AG10803 (cell line): Measurements from ENCODE around the gene KLC4.

Experiments
- DNase-seq: peaks from one replicate; pipeline ENCODE4 v3.0.0; 2010; ENCODE audit warnings: low read depth
- H3K4me3 ChIP-seq: 2 replicates; pipeline ENCODE4 v1.5.1; 2011; ENCODE audit warnings: mild to moderate bottlenecking, low read length, control low read depth
- TF ChIP-seq, protein P1 (sequence below): conservative IDR thresholded peaks from 2 replicates; pipeline ENCODE4 v1.5.1; 2011; ENCODE audit warnings: mild to moderate bottlenecking, low read length, control low read depth, inconsistent platforms

The KLC4 gene

DNA sequence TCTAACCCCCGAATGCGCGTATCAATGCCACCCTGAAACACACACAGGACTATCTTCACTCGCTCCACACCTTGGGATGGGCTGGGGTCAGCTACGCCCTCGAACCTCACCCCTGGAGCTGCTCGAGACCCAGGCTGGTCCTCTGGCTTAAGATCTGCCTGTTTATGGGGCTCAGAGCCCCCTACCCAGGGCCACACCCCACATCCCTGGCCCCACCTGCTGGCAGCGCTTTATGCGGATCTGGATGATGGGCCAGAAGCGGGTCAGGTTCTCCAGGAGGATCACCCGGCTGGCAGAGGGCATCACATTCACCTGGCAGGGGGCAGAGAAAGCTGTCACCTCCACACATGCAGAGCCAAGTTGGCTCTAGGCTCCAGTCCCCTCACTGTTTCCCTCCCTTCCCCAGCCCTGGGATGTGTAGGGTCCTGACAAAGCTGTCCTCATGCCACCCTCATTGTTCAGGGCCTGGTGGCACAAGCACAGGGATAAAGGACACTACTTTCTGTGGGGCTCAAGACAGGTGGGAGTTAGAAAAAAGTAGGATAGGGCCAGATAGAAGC, 14.0 kb upstream of the KLC4 start:
- no peak for DNase-seq
- H3K4me3 ChIP-seq = no peak overlapping the region
- TF ChIP-seq, protein P1, sequence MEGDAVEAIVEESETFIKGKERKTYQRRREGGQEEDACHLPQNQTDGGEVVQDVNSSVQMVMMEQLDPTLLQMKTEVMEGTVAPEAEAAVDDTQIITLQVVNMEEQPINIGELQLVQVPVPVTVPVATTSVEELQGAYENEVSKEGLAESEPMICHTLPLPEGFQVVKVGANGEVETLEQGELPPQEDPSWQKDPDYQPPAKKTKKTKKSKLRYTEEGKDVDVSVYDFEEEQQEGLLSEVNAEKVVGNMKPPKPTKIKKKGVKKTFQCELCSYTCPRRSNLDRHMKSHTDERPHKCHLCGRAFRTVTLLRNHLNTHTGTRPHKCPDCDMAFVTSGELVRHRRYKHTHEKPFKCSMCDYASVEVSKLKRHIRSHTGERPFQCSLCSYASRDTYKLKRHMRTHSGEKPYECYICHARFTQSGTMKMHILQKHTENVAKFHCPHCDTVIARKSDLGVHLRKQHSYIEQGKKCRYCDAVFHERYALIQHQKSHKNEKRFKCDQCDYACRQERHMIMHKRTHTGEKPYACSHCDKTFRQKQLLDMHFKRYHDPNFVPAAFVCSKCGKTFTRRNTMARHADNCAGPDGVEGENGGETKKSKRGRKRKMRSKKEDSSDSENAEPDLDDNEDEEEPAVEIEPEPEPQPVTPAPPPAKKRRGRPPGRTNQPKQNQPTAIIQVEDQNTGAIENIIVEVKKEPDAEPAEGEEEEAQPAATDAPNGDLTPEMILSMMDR = no peak

DNA sequence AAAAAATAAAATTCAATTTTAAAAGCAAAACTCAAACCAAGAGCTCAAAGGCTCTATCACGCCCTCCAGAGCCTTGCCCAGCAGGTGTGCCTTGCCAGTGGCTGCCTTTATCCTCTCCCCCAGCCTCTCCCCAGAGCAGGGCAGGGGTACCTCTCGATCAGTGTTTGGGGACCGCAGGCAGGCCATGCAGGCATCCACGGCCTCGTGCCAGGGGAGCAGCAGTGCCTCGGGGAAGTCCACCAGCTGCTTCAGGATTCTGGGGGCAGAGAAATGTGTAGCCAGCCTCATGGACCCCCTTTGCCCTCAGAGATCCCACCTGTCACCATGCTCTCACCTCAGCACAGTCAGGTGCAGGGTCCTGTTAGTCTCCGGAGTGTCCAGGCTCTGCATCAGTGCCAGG, 11.4 kb upstream of the KLC4 start:
- H3K4me3 ChIP-seq = no peak overlapping the region
- TF ChIP-seq, protein P1 = no peak
- DNase-seq = no peak

DNA sequence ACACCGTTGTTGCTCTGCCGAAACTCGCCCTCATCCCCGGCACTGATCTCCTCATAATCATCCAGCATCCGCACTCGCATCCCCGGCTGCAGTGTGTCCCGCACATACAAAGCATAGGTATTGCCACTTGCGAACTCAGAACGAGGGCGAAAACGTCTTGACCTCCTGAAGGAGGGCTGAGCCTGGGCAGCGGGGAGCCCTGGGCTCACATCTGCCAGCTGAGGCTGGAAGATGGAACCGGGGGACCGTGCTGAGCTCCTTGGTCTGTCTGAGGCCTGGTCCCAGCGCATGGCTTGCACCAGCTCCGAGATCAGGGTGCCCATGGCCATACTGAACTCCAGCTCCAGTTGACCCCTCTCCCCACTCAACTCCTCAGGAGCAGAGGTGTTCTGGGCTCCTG, 8.4 kb upstream of the KLC4 start:
- DNase-seq = no peak
- no peak overlapping the region for H3K4me3 ChIP-seq
- TF ChIP-seq, protein P1 = no peak

DNA sequence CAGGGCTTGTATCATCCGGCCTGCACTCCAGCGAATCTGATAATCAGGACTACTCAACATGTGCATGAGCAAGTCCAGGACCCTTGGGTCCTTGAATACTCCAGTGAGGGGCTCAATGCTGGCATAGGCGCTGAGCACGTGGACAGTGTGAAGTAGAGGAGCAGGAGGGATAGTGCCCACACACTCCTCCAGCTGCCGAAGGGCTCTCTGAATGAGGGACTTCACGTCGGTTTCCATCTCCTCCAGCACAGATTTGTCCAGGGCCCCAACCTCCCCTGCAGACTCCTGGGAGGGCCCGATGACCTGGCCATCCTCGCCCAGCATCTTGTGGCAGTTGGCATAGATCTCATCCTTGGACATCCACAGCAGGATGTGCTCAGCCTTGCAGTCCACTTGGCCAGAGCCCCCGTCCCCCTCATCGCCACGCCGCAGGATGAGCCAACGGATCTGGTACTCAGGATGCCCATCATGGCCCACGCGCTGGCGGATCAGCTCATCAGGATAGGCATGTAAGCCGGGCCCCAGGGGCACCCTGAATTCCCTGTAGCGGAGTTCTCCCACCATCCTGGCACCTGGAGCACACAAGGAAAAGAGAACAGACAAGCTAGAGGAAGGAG, 7.1 kb upstream of the KLC4 start:
- no peak for DNase-seq
- TF ChIP-seq, protein P1 = no peak
- peak overlapping the region; percentile 93 for H3K4me3 ChIP-seq

DNA sequence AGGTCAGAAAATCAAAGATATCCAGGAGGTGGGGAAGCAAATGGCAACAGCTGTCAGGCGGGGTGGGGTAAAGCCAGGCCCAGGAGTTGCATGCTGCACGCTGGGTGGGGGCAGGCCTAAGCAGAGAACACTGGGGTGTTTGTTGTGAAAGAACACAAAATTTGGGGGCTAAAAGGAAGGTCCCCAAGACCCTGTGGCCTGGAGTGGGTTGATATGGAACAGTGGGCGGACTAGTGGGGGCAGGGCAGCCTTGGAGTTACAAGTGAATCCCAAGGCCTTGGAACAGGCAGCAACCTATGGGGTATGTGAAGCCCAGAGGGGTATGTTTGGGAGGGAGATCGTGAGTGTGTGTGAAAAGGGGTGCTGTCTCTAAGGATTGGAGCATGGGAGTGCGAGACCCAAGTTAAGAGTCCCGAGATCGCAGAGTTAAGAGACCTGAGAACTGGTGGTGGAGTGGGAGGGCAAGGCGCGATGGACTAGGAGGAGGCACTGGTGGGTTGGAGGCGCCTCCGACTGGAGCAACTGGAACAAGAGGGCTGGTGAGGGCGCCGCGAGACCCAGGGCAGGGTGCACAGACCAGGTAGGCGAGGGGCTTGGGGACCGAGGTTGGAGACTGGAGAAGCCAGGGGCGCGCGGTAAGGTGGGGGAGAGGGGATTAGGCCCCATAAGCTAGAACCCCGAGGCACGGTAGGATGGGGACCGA, 6.4 kb upstream of the KLC4 start:
- peak overlapping the region; percentile 93 for H3K4me3 ChIP-seq
- DNase-seq = no peak
- TF ChIP-seq, protein P1 = no peak

DNA sequence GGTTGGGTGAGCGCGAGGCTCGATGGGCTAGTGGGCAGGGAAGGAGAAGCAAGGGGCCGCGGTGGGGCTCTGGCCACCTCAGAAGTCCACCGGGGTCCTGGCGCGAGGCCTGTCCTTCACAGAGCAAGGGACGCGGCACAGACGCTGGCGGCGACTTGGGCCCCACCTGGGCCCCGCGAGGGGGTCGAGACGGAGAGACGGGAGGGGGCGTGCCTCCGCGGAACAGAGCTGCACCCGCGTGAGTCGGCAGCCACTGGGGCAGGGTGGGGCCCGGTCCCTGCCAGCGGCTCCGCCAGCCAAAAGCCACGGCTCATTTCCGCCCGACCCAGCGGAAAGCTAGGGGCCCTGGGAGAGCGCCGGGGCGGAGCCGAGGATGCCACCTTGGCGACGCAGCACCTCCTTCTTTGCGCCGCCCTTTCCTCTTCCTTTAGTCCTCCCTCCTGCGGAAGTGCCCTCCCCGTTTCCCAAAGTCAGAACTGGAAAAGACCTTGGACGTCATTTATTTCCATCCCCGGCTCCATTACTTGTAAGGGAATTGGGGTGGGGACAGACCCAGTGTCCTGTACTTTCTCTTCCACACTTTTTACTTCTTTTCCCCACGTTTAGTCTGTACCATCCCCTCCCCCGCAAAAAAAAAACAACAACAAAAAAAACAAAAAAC, 5.8 kb upstream of the KLC4 start, which contains the start of gene CUL7:
TSS of gene CUL7 (minus strand) at position 307 of the 661 bp plus-strand sequence. CDS start 1,063 bp downstream, outside the sequence.
- DNase-seq = peak; percentile 95
- peak within 1 kb of the TSS; percentile 93 for H3K4me3 ChIP-seq
- TF ChIP-seq, protein P1 = no peak
